Parathyroid adenoma (tissue), 2 donors: ENCODE results near the gene AMHR2.

Source experiments
- H2AFZ ChIP-seq: fragments of 300-600 bp; sonication (generic); one replicate; pipeline ENCODE4 v1.7.0; 2017; ENCODE audit warnings: antibody characterized with exemption, mild to moderate bottlenecking
- H3K27ac ChIP-seq: fragments of 300-600 bp; sonication (generic); one replicate; pipeline ENCODE4 v1.7.0; 2017
- H3K27me3 ChIP-seq: fragments of 300-600 bp; sonication (generic); one replicate; pipeline ENCODE4 v1.7.0; 2017; ENCODE audit warnings: low read length; ENCODE audit not compliant: control insufficient read depth, insufficient read depth
- H3K36me3 ChIP-seq: fragments of 300-600 bp; sonication (generic); one replicate; pipeline ENCODE4 v1.7.0; 2017; ENCODE audit warnings: low read length; ENCODE audit not compliant: control insufficient read depth, insufficient read depth
- H3K4me1 ChIP-seq: fragments of 300-600 bp; sonication (generic); one replicate; pipeline ENCODE4 v1.7.0; 2017; ENCODE audit warnings: control low read depth
- H3K4me2 ChIP-seq: fragments of 300-600 bp; sonication (generic); one replicate; pipeline ENCODE4 v1.7.0; 2017; ENCODE audit warnings: low read length
- H3K4me3 ChIP-seq: fragments of 300-600 bp; sonication (generic); one replicate; pipeline ENCODE4 v1.7.0; 2017; ENCODE audit warnings: low read depth, low read length
- H3K79me2 ChIP-seq: fragments of 300-600 bp; sonication (generic); one replicate; pipeline ENCODE4 v1.7.0; 2017; ENCODE audit warnings: control low read depth
- H3K9ac ChIP-seq: fragments of 300-600 bp; sonication (generic); one replicate; pipeline ENCODE4 v1.7.0; 2017; ENCODE audit warnings: mild to moderate bottlenecking
- H3K9me3 ChIP-seq: fragments of 300-600 bp; sonication (generic); one replicate; pipeline ENCODE4 v1.7.0; 2017; ENCODE audit warnings: low read length; ENCODE audit not compliant: control insufficient read depth
- TF ChIP-seq, protein P1 (sequence below): fragments of 300-600 bp; sonication (generic); IDR thresholded peaks from one replicate; pipeline ENCODE4 v1.7.0; 2017; ENCODE audit warnings: antibody characterized with exemption, mild to moderate bottlenecking
- donor health status: primary hyperparathyroidism.

The AMHR2 gene

DNA sequence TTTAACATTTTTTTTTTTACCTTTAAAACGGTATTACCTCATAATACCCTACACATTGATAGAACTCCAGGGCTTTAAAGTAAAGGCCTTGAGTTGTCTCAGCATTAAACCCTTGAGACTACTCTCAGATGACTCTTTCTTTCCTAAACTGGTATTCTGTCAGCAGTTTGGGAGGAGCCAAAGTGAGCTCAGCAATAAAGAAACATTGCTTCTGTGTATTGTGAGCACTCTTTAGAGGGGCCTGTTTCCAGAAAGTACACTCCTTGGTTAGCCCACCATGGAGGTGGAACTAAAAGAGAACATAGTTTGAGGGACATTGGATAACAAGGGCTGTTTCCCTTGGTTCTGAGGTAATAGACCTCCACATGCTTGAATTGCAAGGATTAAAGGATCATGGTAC, 55.2 kb downstream of the AMHR2 start:
- H3K4me1 ChIP-seq = peaks cover 22% of the 10 kb centered on the region
- H3K36me3 ChIP-seq = no peaks in the 10 kb centered on the region

DNA sequence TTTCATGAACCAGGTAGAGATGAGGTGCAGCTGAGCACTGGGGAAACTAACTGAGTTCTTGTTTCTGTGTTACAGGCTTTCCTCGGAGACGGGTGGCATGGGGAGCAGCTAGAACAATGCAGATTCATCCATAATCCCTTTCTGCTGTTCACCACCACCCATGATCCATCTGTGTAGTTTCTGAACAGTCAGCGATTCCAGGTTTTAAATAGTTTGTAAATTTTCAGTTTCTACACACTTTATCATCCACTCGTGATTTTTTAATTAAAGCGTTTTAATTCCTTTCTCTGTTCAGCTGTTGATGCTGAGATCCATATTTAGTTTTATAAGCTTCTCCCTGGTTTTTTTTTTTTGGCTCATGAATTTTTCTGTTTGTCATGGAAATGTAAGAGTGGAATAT, 55.7 kb downstream of the AMHR2 start:
- H3K4me3 ChIP-seq = no peak overlapping the region
- H2AFZ ChIP-seq = no peak overlapping the region
- H3K27ac ChIP-seq = no peak overlapping the region
- no peaks in the 10 kb centered on the region for H3K36me3 ChIP-seq
- no peak overlapping the region for H3K4me2 ChIP-seq
- H3K4me1 ChIP-seq = peaks cover 22% of the 10 kb centered on the region
- TF ChIP-seq, protein P1, sequence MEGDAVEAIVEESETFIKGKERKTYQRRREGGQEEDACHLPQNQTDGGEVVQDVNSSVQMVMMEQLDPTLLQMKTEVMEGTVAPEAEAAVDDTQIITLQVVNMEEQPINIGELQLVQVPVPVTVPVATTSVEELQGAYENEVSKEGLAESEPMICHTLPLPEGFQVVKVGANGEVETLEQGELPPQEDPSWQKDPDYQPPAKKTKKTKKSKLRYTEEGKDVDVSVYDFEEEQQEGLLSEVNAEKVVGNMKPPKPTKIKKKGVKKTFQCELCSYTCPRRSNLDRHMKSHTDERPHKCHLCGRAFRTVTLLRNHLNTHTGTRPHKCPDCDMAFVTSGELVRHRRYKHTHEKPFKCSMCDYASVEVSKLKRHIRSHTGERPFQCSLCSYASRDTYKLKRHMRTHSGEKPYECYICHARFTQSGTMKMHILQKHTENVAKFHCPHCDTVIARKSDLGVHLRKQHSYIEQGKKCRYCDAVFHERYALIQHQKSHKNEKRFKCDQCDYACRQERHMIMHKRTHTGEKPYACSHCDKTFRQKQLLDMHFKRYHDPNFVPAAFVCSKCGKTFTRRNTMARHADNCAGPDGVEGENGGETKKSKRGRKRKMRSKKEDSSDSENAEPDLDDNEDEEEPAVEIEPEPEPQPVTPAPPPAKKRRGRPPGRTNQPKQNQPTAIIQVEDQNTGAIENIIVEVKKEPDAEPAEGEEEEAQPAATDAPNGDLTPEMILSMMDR = no peak
- H3K27me3 ChIP-seq = no peaks in the 10 kb centered on the region
- H3K9ac ChIP-seq = no peak overlapping the region
- peaks cover 17% of the 10 kb centered on the region for H3K79me2 ChIP-seq
- no peaks in the 10 kb centered on the region for H3K9me3 ChIP-seq

More for the DNA sequence above, 55.2 kb downstream of the AMHR2 start:
- TF ChIP-seq, protein P1 = no peak
- Histone ChIP-seq H3K27me3 (no peaks in the 10 kb centered on the region), H3K9ac (no peak overlapping the region), H3K4me3 (no peak overlapping the region), H3K79me2 (peaks cover 17% of the 10 kb centered on the region), H3K4me2 (no peak overlapping the region), H2AFZ (no peak overlapping the region), H3K9me3 (no peaks in the 10 kb centered on the region), H3K27ac (no peak overlapping the region)

DNA sequence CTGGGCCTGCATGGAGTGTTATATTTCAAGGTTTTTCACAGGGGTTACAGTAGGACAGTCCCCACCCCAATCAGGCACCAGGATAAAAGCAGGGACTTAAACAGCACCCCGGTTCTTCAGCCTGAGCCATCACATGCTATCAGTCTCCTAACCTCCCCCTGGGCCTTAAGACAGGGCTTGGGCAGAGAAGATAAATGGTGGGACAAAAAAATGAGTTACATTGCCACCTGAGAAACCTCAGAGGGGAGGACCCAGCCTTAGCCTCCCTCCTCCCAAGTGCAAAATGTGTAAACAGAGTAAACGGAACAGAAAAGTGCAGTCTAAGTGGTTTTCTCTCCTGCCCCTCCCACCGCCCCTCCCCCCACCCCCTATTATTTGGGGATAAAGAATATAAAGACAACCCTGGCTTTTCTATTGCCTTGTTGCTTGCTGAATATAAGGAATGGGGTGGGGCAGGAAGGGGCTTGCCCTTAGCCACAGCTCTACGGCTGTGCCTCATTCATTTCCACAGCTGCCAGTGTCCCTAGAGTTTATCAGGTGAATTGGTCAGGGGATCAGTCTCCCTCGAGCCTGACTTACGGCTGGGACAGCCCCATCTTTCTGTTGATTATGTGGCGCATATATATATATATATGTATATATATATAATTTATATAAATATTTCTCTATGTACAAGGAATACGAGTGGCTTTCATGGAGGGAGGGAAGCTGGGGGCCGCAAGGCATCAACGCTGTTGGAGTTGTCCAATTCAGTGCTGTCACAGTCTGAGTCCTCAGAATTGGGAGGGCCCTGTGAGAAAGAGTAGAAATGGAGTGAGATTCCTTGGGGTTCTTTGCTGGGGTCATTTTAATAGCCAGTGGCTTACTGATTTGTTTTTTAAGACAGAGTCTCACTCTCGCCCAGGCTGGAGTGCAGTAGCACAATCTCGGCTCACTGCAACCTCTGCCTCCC, 57.1 kb downstream of the AMHR2 start:
- Histone ChIP-seq H3K4me3 (no peak overlapping the region), H3K36me3 (no peaks in the 10 kb centered on the region), H3K4me1 (peaks cover 16% of the 10 kb centered on the region), H3K9ac (no peak overlapping the region), H3K27ac (no peak overlapping the region), H3K27me3 (no peaks in the 10 kb centered on the region), H2AFZ (no peak overlapping the region), H3K4me2 (no peak overlapping the region), H3K9me3 (no peaks in the 10 kb centered on the region), H3K79me2 (peaks cover 15% of the 10 kb centered on the region)
- TF ChIP-seq, protein P1 = no peak
